ENCODE data around the gene PAOX. TPM values are rescaled to one million over a fixed set of nuclear protein-coding genes. Genes with fewer than 3 reads are reported as not detected.

Gene PAOX
- total and polyA plus RNA-seq, 11 donors: 2.1 to 7.3 (median 3.4) TPM

- H3K27me3 ChIP-seq: no peaks in the 10 kb centered on the region
- ATAC-seq (no peak), DNase-seq (peak in 1 of 5 donors; percentile 12)
- peaks cover 0 to 10% (median 3%) of the 10 kb centered on the region in 9 donors for H3K36me3 ChIP-seq
- intact Hi-C loops (cut with DNase I): no loop called here
- no peaks in the 10 kb centered on the region for H3K9me3 ChIP-seq
- 83 to 90% (median 88%) methylated on average over 5 to 17 of the region's 17 CpGs for WGBS, 4 donors
- H3K4me1 ChIP-seq: peaks cover 0 to 34% (median under 1%) of the 10 kb centered on the region in 12 donors
- peak overlapping the region in 1 of 12 donors; percentile 50 for H3K4me3 ChIP-seq
- TF ChIP-seq POLR2A (IDR thresholded peaks at IDR 0.05) (no peak), CTCF (IDR thresholded peaks at IDR 0.05) (no peak)
- peak overlapping the region in 2 of 12 donors; percentile 51 to 90 for H3K27ac ChIP-seq
These were observed 9.3 kb downstream of the PAOX start for GRCh38 chr10:133388236-133388972.

GRCh38 chr10:133388973-133389818 lies 10.1 kb downstream of the PAOX start:
- peaks cover 0 to 37% (median 1%) of the 10 kb centered on the region in 12 donors for H3K4me1 ChIP-seq
- peak overlapping the region in 10 of 12 donors; percentile 29 to 90 (median 54) for H3K27ac ChIP-seq
- 69 to 74% (median 71%) methylated on average over 35 to 39 of the region's 39 CpGs for WGBS, 4 donors
- peaks cover 0 to 3% (median under 1%) of the 10 kb centered on the region in 9 donors for H3K36me3 ChIP-seq
- TF ChIP-seq POLR2A (IDR thresholded peaks at IDR 0.05) (no peak), CTCF (IDR thresholded peaks at IDR 0.05) (no peak)
- DNase-seq (peak in 1 of 5 donors; percentile 18), ATAC-seq (no peak)
- intact Hi-C loops (cut with DNase I): no loop called here
- H3K4me3 ChIP-seq: peak overlapping the region in 5 of 12 donors; percentile 4 to 50 (median 18)
- H3K9me3 ChIP-seq: no peaks in the 10 kb centered on the region
- H3K27me3 ChIP-seq: no peaks in the 10 kb centered on the region

- 90 to 93% (median 91%) methylated on average over 19 of the region's 19 CpGs for WGBS, 4 donors
- intact Hi-C loops (cut with DNase I): loop anchor here in 1 of 10 donors (5.0 kb wide), 1 partner anchor 83 kb away; the partner anchor contains the start of genes TUBGCP2 and ZNF511
These were observed 11.7 kb downstream of the PAOX start for GRCh38 chr10:133390597-133391248.

More at GRCh38 chr10:133390597-133391248, 11.7 kb downstream of the PAOX start:
- Histone ChIP-seq H3K36me3 (peaks cover 0 to 3% (median under 1%) of the 10 kb centered on the region in 9 donors), H3K9me3 (no peaks in the 10 kb centered on the region), H3K4me1 (peaks cover 3 to 49% (median 9%) of the 10 kb centered on the region in 12 donors), H3K27ac (peak overlapping the region in 1 of 12 donors; percentile 50), H3K27me3 (no peaks in the 10 kb centered on the region), H3K4me3 (no peak overlapping the region)
- ATAC-seq (no peak), DNase-seq (no peak)
- no peak for TF ChIP-seq POLR2A (IDR thresholded peaks at IDR 0.05)
- no peak for TF ChIP-seq CTCF (IDR thresholded peaks at IDR 0.05)
